Measurements from ENCODE around the gene TCF25. TPM values are rescaled to one million over a fixed set of nuclear protein-coding genes. Genes with fewer than 3 reads are reported as not detected.

TCF25 gene
- total RNA-seq, 1 donor from 2014 or later, result 149 TPM

DNA sequence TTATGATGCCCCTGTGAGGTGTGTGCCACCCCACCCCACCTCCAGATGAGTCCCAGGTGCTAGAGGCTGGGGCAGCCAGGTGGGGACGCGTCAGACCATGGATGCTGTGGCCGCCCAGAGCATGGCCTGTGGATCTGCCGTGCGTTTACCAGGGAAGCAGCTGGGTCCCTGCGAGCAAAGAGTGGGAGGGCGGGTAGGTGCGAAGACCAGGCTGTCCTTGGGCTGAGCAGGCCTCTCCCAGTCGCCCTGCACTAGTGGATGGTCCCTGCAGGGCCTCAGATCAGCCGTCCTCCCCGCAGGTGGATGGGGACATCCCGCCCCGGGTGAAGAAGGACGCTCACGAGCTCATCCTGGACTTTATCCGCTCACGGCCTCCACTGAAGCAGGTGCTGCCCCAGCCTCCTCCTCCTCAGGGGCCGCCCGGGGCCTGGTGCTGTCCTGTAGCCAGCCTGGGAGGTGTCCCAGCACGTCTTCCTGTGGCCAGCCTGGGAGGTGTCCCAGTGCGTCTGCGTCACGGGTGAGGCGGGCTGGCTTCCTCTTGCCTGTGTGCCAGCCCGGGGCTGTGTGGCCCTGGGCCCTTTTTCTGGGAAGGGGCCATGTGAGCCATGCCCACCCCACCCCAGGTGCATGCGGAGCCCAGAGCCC, 18.0 kb upstream of the TCF25 start:
- TF ChIP-seq, protein P1, sequence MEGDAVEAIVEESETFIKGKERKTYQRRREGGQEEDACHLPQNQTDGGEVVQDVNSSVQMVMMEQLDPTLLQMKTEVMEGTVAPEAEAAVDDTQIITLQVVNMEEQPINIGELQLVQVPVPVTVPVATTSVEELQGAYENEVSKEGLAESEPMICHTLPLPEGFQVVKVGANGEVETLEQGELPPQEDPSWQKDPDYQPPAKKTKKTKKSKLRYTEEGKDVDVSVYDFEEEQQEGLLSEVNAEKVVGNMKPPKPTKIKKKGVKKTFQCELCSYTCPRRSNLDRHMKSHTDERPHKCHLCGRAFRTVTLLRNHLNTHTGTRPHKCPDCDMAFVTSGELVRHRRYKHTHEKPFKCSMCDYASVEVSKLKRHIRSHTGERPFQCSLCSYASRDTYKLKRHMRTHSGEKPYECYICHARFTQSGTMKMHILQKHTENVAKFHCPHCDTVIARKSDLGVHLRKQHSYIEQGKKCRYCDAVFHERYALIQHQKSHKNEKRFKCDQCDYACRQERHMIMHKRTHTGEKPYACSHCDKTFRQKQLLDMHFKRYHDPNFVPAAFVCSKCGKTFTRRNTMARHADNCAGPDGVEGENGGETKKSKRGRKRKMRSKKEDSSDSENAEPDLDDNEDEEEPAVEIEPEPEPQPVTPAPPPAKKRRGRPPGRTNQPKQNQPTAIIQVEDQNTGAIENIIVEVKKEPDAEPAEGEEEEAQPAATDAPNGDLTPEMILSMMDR (IDR thresholded peaks at IDR 0.05; ENCODE audit: insufficient read depth, low read length, poor library complexity, severe bottlenecking), result no peak
- Histone ChIP-seq H3K4me3 (ENCODE audit: low read depth, low read length) (no peak overlapping the region), H3K27me3 (ENCODE audit: control insufficient read depth, insufficient read depth, low read length) (no peaks in the 10 kb centered on the region), H3K36me3 (ENCODE audit: control insufficient read depth, insufficient read depth, low read length) (no peaks in the 10 kb centered on the region)
- no peak for DNase-seq (ENCODE audit: low read depth)

DNA sequence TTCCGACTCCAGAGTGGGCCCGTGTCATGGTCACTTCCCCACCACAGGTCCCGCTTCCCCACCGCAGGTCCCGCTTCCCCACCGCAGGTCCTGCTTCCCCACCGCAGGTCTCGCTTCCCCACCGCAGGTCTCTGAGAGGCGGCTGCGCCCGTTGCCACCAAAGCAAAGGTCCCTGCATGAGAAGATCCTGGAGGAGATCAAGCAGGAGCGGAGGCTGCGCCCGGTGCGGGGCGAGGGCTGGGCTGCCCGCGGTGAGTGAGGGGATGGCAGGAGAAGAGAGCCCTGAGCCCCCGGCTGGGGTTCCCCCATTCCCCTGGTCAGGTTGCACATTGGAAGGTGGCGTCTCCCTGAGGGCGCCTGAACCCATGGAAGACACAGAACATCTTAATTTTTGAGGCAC, 17.4 kb upstream of the TCF25 start:
- Histone ChIP-seq H3K27me3 (ENCODE audit: control insufficient read depth, insufficient read depth, low read length) (no peaks in the 10 kb centered on the region), H3K4me3 (ENCODE audit: low read depth, low read length) (no peak overlapping the region), H3K36me3 (ENCODE audit: control insufficient read depth, insufficient read depth, low read length) (no peaks in the 10 kb centered on the region)
- TF ChIP-seq, protein P1 (IDR thresholded peaks at IDR 0.05; ENCODE audit: insufficient read depth, low read length, poor library complexity, severe bottlenecking), result no peak
- no peak for DNase-seq (ENCODE audit: low read depth)

DNA sequence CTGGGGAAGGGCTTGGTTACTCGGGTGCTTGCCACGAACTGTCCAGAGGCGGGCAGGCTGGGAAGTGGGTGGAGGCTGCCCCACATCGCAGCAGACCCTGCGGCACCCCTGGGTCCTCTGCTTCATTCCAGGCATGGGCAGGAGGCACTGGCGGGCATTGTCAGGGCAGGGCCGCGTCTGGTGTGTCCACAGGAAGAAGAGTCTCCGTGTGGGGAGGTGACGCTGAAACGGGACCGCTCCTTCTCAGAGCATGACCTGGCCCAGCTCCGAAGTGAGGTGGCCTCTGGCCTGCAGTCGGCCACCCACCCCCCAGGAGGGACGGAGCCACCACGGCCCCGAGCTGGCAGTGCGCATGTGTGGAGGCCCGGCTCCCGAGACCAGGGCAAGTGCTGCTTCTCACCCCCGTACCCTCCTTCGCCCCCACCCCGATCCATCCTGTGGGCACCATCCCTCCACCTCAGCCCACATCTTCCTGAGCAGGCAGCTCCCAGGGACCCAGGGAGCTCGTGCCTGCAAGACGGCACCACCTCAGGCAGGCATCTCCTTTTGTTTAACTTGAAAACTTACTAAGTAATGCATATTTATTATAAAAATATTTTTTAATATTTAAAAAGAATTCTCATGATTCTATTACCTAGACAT, 14.3 kb upstream of the TCF25 start:
- no peak for DNase-seq (ENCODE audit: low read depth)
- Histone ChIP-seq H3K27me3 (ENCODE audit: control insufficient read depth, insufficient read depth, low read length) (no peaks in the 10 kb centered on the region), H3K4me3 (ENCODE audit: low read depth, low read length) (no peak overlapping the region), H3K36me3 (ENCODE audit: control insufficient read depth, insufficient read depth, low read length) (no peaks in the 10 kb centered on the region)
- TF ChIP-seq, protein P1 (IDR thresholded peaks at IDR 0.05; ENCODE audit: insufficient read depth, low read length, poor library complexity, severe bottlenecking), result no peak

DNA sequence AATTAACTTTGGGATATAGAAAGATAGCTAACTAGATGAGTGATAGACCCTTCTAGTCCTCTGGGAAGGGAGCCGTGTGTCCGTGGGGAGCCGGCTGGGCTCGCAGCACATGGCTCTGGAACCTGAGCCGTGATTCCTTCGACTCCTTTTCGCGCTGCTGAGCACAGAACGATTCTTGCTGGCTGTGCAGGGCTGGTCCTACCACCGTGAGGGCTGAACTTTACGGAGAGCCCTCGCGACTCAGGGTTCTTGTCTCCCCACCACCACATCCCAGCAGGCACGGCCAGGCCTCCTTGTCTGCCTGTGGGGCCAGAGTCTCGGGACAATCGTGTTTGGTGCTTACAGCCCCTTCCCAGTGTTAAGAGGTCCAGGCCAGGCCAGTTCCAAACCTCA, 13.8 kb upstream of the TCF25 start:
- no peak for DNase-seq (ENCODE audit: low read depth)
- H3K27me3 ChIP-seq (ENCODE audit: control insufficient read depth, insufficient read depth, low read length), result no peaks in the 10 kb centered on the region
- H3K4me3 ChIP-seq (ENCODE audit: low read depth, low read length), result no peak overlapping the region
- TF ChIP-seq, protein P1 (IDR thresholded peaks at IDR 0.05; ENCODE audit: insufficient read depth, low read length, poor library complexity, severe bottlenecking), result no peak
- no peaks in the 10 kb centered on the region for H3K36me3 ChIP-seq (ENCODE audit: control insufficient read depth, insufficient read depth, low read length)

DNA sequence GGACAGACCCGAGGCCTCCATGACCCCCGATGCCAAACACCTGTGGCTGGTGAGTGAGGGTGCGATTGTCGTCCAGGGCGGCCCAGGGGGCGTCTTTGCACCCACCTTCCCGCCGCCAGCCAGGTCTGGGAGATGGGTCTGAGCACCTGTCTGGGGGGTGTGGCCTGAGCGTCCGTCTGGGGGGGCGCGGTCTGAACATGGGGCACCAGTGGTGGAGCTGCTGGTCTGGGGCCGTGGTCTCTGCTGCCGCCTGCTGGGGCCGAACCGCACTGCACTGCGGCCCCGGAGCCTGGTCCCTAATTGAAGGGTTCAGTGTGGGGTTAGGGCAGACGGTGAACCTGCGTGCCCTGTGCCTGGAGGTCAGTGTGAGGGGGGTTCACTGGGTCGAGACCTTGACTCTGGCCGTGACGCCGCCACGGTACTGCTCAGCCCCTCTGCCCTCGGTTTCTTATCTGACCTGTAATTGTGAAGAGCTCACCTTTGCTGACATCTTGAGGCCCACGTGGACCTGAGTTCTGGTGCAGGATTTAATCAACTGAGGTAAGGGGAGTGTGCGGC, 12.6 kb upstream of the TCF25 start:
- no peak overlapping the region for H3K4me3 ChIP-seq (ENCODE audit: low read depth, low read length)
- DNase-seq (ENCODE audit: low read depth), result no peak
- TF ChIP-seq, protein P1 (IDR thresholded peaks at IDR 0.05; ENCODE audit: insufficient read depth, low read length, poor library complexity, severe bottlenecking), result peak; percentile 99
- no peaks in the 10 kb centered on the region for H3K27me3 ChIP-seq (ENCODE audit: control insufficient read depth, insufficient read depth, low read length)
- H3K36me3 ChIP-seq (ENCODE audit: control insufficient read depth, insufficient read depth, low read length), result no peaks in the 10 kb centered on the region
